CD4-positive, alpha-beta T cell treated with Interleukin-10 for 1 hour (primary cell): Measurements from ENCODE around the gene CEP112.
"Not testable (repeated sequence)": the region's sequence is repeated elsewhere in the genome, so short reads cannot be mapped to it uniquely, and the experiment has no call there.

ENCODE experiments used
- DNase-seq: peaks from one replicate; pipeline ENCODE4 v3.0.0-alpha.2; 2020

CEP112 gene

DNA sequence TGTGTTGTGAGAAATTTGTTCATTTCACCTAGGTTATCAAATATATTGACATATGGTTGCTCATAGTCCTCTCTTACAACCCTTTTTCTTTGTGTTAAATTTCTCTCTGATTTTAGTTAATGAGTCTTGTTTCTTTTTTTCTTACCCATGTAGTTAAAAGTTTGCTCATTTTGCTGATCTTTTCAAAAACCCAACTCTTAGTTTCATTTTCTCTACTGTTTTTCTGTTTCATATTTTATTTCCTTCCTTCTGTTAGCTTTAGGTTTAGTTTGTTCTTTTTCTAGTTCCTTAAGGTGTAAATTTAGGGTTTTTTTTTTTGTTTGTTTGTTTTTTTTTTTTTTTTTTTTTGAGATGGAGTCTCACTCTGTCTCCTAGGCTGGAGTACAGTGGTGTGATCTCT lies 42.4 kb downstream of the CEP112 start:
- DNase-seq: no peak

- no peak for DNase-seq
These were observed 45.5 kb downstream of the CEP112 start for GRCh38 chr17:66146394-66146793.

GRCh38 chr17:66143657-66144282 lies 48.2 kb downstream of the CEP112 start:
- DNase-seq: no peak

- DNase-seq: no peak
These were observed 49.5 kb downstream of the CEP112 start for GRCh38 chr17:66142428-66142827.

GRCh38 chr17:66138120-66138519 lies 53.8 kb downstream of the CEP112 start:
- DNase-seq: no peak

DNA sequence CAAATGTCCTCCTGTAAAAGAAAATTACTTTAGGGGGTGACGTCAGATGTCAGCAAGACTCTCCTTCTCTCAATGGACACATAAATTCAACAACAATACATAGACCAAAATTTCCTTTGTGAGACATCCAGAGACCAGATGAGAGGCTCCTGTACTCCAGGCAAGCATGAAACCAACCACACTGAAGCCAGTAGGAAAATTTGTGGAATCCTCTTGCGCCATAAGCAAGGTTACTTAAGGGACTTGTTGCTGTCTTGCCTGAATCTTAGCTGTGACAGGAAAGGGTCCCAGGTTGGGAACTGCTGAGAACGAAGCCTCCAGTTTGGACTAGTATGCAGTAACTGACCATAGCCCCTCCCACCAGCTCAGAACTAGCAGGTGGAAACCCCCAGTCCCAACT lies 56.0 kb downstream of the CEP112 start:
- no peak for DNase-seq

- no peak for DNase-seq
These were observed 56.7 kb downstream of the CEP112 start for GRCh38 chr17:66135219-66135618.

GRCh38 chr17:66129759-66130158 lies 62.2 kb downstream of the CEP112 start:
- no peak for DNase-seq

GRCh38 chr17:66126231-66126630 lies 65.7 kb downstream of the CEP112 start:
- DNase-seq: no peak

- no peak for DNase-seq
These were observed 68.8 kb downstream of the CEP112 start for GRCh38 chr17:66123163-66123562.

DNA sequence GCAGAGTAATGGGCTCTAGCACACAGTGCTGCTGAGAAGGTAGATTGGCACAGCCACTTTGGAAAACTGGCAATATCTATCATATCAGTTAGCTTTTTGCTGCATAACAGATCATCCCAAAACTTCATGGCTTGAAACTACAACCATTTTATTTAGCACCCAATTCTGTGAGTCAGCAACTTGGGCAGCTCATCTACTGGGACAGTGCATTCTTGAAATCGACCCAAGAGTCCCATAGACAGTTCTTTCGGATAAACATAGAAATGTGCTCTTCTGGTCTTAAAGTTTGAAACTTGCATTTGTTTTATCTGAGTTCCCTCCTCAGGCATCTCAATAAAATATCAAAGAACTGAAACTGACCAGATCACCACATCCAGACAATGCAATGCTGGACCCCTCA lies 76.7 kb downstream of the CEP112 start:
- no peak for DNase-seq

- DNase-seq: no peak
These were observed 77.3 kb downstream of the CEP112 start for GRCh38 chr17:66114609-66115008.

DNA sequence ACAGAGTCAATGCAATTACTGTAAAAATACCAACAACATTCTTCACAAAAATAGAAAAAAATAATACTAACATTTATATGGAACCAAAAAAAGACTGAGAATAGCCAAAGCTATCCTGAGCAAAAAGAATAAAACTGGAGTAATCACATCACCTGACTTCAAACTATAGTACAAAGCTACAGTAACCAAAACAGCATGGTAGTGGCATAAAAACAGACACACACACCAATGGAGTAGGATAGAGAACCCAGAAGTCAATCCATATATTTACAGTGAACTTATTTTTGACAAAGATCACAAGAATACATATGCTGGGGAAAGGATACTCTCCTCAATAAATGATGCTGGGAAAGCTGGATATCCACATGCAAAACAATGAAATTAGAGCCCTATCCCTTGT lies 84.2 kb downstream of the CEP112 start:
- DNase-seq: no peak

GRCh38 chr17:66098040-66098439 lies 93.9 kb downstream of the CEP112 start:
- DNase-seq: no peak

DNA sequence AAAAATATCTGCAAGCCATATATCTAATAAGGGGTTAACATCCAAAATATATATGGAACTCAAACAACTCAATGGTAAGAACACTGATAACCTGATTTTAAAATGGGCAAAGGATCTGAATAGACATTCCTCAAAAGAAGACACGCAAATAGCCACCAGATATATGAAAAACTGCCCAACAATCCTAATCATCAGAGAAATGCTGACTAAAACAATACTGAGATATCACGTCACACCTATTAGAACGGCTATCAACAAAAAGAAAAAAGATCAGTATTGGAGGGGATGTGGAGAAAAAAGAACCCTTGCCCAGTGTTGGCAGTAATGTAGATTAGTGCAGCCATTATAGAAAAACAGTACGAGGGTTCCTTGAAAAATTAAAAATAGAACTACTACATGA lies 97.2 kb downstream of the CEP112 start:
- DNase-seq: no peak

DNA sequence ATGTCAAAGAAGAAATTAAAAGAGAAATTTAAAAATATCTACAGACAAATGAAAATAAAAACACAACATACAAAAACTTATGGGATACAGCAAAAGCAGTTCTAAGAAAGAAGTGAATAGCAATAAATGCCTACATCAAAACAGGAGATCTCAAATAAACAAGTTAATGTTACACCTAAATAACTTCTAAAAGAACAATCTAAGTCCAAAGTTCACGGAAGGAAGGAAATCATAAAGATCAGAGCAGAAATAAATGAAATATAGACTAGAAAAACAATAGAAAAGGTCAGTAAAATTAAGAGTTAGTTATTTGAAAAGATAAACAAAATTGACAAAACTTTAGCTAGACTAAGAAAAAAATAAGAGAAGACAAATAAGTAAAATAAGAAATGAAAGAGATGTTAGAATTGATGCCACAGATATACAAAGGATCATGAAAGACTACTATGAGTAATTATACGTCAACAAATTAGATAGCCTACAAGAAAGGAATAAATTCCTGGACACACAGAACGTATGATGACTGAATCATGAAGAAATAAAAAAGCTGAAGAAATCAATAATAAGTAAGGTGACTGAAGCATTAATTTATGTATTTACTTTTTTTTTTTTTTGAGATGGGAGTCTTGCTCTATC lies 100.4 kb downstream of the CEP112 start:
- no peak for DNase-seq

- no peak for DNase-seq
These were observed 102.2 kb downstream of the CEP112 start for GRCh38 chr17:66089764-66090163.

- no peak for DNase-seq
These were observed 103.8 kb downstream of the CEP112 start for GRCh38 chr17:66088173-66088572.

- DNase-seq: no peak
These were observed 104.9 kb downstream of the CEP112 start for GRCh38 chr17:66087073-66087472.

DNA sequence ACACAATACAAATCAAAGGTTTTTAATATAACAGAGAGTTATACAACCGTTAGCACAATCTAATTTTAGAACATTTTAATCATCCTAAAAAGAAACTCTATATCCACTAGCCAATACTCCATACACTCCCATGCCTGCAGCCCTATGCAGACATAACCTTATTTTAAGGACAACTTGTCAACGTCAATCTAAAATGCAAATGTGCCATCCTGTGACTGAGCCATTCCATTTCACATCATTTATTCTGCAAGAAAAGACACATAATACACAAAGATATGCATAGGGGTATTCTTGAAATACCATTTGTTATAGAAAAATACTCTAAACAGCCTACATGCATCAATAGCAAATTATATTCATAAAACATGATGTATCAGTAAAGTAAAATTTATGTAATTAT lies 106.7 kb downstream of the CEP112 start:
- DNase-seq: no peak

GRCh38 chr17:66080670-66081069 lies 111.3 kb downstream of the CEP112 start:
- DNase-seq: not testable (repeated sequence)

- no peak for DNase-seq
These were observed 115.3 kb downstream of the CEP112 start for GRCh38 chr17:66076546-66077190.

DNA sequence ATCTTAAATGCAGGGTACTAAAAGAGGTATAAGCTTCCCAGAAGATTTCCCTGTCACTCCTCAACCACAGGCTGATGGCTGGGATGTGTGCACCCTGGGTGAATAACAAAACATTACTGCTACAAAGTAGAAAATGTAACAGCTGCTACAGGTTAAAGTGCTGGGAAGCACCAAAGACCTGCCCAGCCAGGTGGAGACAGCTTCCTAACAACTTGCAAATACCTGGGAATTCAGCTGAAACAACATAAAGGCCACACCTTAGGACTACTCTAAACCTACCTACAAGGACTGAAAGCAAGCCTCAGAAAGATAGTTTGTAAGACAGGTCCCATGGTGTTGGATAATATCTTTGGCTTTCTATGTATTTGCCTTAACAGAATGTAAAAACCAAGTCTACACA lies 118.5 kb downstream of the CEP112 start:
- DNase-seq: no peak

- DNase-seq: no peak
These were observed 128.2 kb downstream of the CEP112 start for GRCh38 chr17:66063686-66064085.

DNA sequence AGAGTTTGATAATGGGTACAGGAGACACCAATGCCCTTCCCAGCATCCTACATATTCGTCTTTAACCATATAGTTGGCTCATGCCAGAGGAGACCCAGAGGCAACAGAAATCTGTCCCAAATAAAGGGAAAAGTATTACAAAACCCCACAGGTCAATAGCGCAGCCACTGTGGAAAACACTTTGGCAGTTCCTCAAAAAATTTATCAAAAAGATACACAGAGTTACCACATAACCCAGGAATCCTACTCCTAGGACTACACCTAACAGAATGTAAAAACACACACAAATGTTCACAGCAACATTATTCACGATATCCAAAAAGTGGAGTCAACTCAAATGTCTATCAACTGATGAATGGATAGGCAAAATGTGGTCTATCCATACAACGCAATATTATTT lies 135.8 kb downstream of the CEP112 start:
- DNase-seq: no peak
